NCI-H2107 treated with DMSO at 0.1 percent for 48 hours (cell line): ENCODE data around the gene C5AR1.
"Not testable (repeated sequence)": the region's sequence is repeated elsewhere in the genome, so short reads cannot be mapped to it uniquely, and the experiment has no call there.

Experiments
- DNase-seq: peaks from one replicate; lab custom pipeline; 2025; ENCODE audit not compliant: unreplicated experiment; lab: John Stamatoyannopoulos, UW

Gene C5AR1

DNA sequence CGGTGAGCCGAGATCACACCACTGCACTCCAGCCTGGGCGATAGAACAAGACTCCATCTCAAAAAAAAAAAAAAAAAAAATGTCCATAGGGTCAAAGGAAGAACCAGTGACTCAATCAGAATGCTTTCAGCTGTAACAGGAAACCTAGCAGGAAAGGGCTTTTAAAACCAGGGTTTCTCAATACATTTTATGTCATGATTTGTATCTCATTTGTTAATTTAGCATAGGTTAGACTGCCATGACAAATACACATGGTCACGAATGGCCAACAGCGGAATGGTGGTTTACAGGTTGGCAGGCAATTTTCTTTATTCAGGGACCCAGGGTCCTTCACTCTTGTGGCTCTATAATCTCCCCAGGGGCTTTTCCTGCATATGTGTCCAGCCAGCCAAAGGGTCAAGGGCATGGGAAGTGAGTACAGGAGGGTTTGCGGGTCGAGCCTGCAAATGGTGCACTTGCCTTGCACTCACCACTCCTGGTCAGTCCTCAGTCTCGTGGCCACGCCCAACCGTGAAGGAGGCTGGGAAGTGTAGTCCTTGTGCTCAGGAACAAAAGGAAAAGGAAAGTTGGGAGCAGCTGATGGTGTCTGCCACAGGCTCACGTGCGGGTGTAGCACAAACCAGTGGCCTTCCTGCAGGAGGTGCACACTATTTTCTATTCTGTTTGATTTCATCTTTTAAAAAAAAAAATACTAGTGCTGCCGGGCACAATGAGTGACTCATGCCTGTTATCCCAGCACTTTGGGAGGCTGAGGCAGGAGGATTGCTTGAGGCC lies 54.3 kb downstream of the C5AR1 start:
- DNase-seq = no peak

DNA sequence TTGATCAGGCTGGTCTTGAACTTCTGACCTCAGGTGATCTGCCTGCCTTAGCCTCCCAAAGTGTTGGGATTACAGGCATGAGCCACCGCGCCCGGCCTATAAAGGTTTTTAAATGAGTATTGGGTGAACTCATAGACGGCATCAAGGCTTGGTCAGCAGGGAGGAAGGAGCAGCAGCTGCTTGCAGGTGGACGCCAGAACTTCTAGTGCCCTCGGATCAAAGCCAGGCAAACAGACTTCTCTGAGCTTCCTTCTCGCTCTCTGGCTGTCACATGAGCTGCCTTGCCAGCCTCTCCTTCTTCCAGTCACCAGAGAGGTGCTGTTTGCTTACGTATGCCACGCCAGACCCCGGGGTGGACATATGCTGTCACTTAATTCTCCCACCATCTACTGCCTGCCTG lies 55.8 kb downstream of the C5AR1 start:
- not testable (repeated sequence) for DNase-seq

- no peak for DNase-seq
These were observed 60.5 kb downstream of the C5AR1 start for GRCh38 chr19:47370045-47370611.

GRCh38 chr19:47371261-47371660 lies 61.6 kb downstream of the C5AR1 start:
- DNase-seq = no peak
